OCI-LY3 (cell line): Measurements from ENCODE around the gene TCERG1L.

Experiments
- H2AFZ ChIP-seq: fragments of 200-600, 300-600 bp; shearing (Covaris generic); 2 replicates; pipeline ENCODE4 v1.6.0; 2014; ENCODE audit warnings: antibody characterized with exemption, low read depth, low read length
- H3K27ac ChIP-seq: fragments of 200-600, 300-600 bp; sonication (generic); 2 replicates; pipeline ENCODE4 v1.5.1; 2014; ENCODE audit warnings: mild to moderate bottlenecking, low read length, moderate library complexity, mixed read lengths
- H3K27me3 ChIP-seq: fragments of 200-600, 300-600 bp; sonication (generic); 2 replicates; pipeline ENCODE4 v1.6.1; 2014; ENCODE audit warnings: low read depth, low read length, mixed read lengths
- H3K36me3 ChIP-seq: fragments of 200-600, 300-600 bp; sonication (generic); replicated peaks from 2 replicates; pipeline ENCODE3; 2014; ENCODE audit warnings: low read depth, low read length, mixed read lengths
- H3K4me1 ChIP-seq: fragments of 300-600, 200-600 bp; sonication (generic); 2 replicates; pipeline ENCODE4 v1.6.1; 2014; ENCODE audit warnings: low read length, mixed read lengths
- H3K4me2 ChIP-seq: fragments of 200-600, 300-600 bp; sonication (generic); 2 replicates; pipeline ENCODE4 v1.6.1; 2014; ENCODE audit warnings: low read length, mixed read lengths
- H3K4me3 ChIP-seq: fragments of 300-600, 200-600 bp; sonication (generic); 2 replicates; pipeline ENCODE4 v1.5.1; 2014; ENCODE audit warnings: antibody characterized with exemption, mild to moderate bottlenecking, low read length, moderate library complexity
- H3K79me2 ChIP-seq: fragments of 300-600, 200-600 bp; shearing (Covaris generic); 2 replicates; pipeline ENCODE4 v1.6.1; 2014; ENCODE audit warnings: mild to moderate bottlenecking, low read length, mixed read lengths
- H3K9ac ChIP-seq: fragments of 300-600, 200-600 bp; shearing (Covaris generic); 2 replicates; pipeline ENCODE4 v1.6.0; 2014; ENCODE audit warnings: mild to moderate bottlenecking, low read length, moderate library complexity
- H3K9me3 ChIP-seq: fragments of 200-600, 300-600 bp; shearing (Covaris generic); 2 replicates; pipeline ENCODE4 v1.6.1; 2014; ENCODE audit warnings: low read length, mixed read lengths; ENCODE audit not compliant: insufficient read depth
- H4K20me1 ChIP-seq: fragments of 200-600, 300-600 bp; sonication (generic); 2 replicates; pipeline ENCODE4 v1.6.1; 2016; ENCODE audit warnings: low read length, mixed read lengths; ENCODE audit not compliant: insufficient read depth
- CTCF ChIP-seq: fragments of 200-600, 300-600 bp; sonication (generic); IDR thresholded peaks from 2 replicates; pipeline ENCODE4 v1.5.1; 2014; ENCODE audit warnings: antibody characterized with exemption, low read length, low read depth
- EZH2phosphoT487 ChIP-seq: fragments of 200-600 bp; shearing (Covaris generic); IDR thresholded peaks from 2 replicates; pipeline ENCODE4 v1.6.1; 2018; ENCODE audit warnings: antibody characterized with exemption, mixed run types, low read depth

The TCERG1L gene

GRCh38 chr10:131187926-131188325 is 123.6 kb downstream of the TCERG1L start:
- H3K9me3 ChIP-seq: no peaks in the 10 kb centered on the region
- TF ChIP-seq EZH2phosphoT487: no peak
- no peak for TF ChIP-seq CTCF
- no peaks in the 10 kb centered on the region for H4K20me1 ChIP-seq
- H3K4me2 ChIP-seq: no peak overlapping the region
- no peak overlapping the region for H2AFZ ChIP-seq
- H3K36me3 ChIP-seq: no peaks in the 10 kb centered on the region
- no peak overlapping the region for H3K9ac ChIP-seq
- H3K79me2 ChIP-seq: no peaks in the 10 kb centered on the region
- no peak overlapping the region for H3K27ac ChIP-seq
- no peaks in the 10 kb centered on the region for H3K4me1 ChIP-seq
- H3K27me3 ChIP-seq: no peaks in the 10 kb centered on the region
- H3K4me3 ChIP-seq: no peak overlapping the region

- H3K79me2 ChIP-seq: no peaks in the 10 kb centered on the region
- H3K4me3 ChIP-seq: no peak overlapping the region
- H3K36me3 ChIP-seq: no peaks in the 10 kb centered on the region
- no peak overlapping the region for H3K9ac ChIP-seq
- H3K27ac ChIP-seq: no peak overlapping the region
- no peaks in the 10 kb centered on the region for H4K20me1 ChIP-seq
- TF ChIP-seq EZH2phosphoT487 (no peak), CTCF (no peak)
- no peak overlapping the region for H3K4me2 ChIP-seq
- H3K9me3 ChIP-seq: no peaks in the 10 kb centered on the region
- no peaks in the 10 kb centered on the region for H3K27me3 ChIP-seq
- no peaks in the 10 kb centered on the region for H3K4me1 ChIP-seq
- H2AFZ ChIP-seq: no peak overlapping the region
Measured at GRCh38 chr10:131187274-131187673, 124.2 kb downstream of the TCERG1L start.

GRCh38 chr10:131186547-131187253 is 124.8 kb downstream of the TCERG1L start:
- Histone ChIP-seq H3K36me3 (no peaks in the 10 kb centered on the region), H3K4me2 (no peak overlapping the region), H3K27me3 (no peaks in the 10 kb centered on the region), H3K4me3 (no peak overlapping the region), H3K4me1 (no peaks in the 10 kb centered on the region), H3K9ac (no peak overlapping the region), H3K79me2 (no peaks in the 10 kb centered on the region), H4K20me1 (no peaks in the 10 kb centered on the region), H2AFZ (no peak overlapping the region), H3K9me3 (no peaks in the 10 kb centered on the region), H3K27ac (no peak overlapping the region)
- TF ChIP-seq EZH2phosphoT487 (no peak), CTCF (no peak)

GRCh38 chr10:131184503-131184902 is 127.0 kb downstream of the TCERG1L start:
- Histone ChIP-seq H3K9me3 (no peaks in the 10 kb centered on the region), H3K4me2 (no peak overlapping the region), H3K27me3 (no peaks in the 10 kb centered on the region)

More at GRCh38 chr10:131184503-131184902, 127.0 kb downstream of the TCERG1L start:
- Histone ChIP-seq H3K36me3 (no peaks in the 10 kb centered on the region), H3K9ac (no peak overlapping the region), H3K79me2 (no peaks in the 10 kb centered on the region), H4K20me1 (no peaks in the 10 kb centered on the region), H3K4me1 (no peaks in the 10 kb centered on the region), H3K27ac (no peak overlapping the region), H3K4me3 (no peak overlapping the region), H2AFZ (no peak overlapping the region)
- TF ChIP-seq EZH2phosphoT487 (no peak), CTCF (no peak)
